HUES64 (cell line): ENCODE results near the gene MAJIN.

ENCODE experiments used
- H3K27ac ChIP-seq: 2 replicates; pipeline ENCODE4 v1.7.0; 2013; ENCODE audit warnings: low read depth, low read length, inconsistent platforms
- H3K27me3 ChIP-seq: 2 replicates; pipeline ENCODE4 v1.6.1; 2013; ENCODE audit warnings: mild to moderate bottlenecking, low read length; ENCODE audit not compliant: insufficient read depth
- H3K36me3 ChIP-seq: 2 replicates; pipeline ENCODE4 v1.6.1; 2013; ENCODE audit warnings: mild to moderate bottlenecking, low read length; ENCODE audit not compliant: insufficient read depth
- H3K4me1 ChIP-seq: 2 replicates; pipeline ENCODE4 v1.6.1; 2013; ENCODE audit warnings: mild to moderate bottlenecking, low read length, moderate library complexity; ENCODE audit not compliant: insufficient read depth
- H3K4me3 ChIP-seq: 2 replicates; pipeline ENCODE4 v1.5.1; 2013; ENCODE audit warnings: mild to moderate bottlenecking, low read length, moderate library complexity
- H3K9ac ChIP-seq: 2 replicates; pipeline ENCODE4 v1.6.1; 2013; ENCODE audit warnings: mild to moderate bottlenecking, low read depth, low read length
- H3K9me3 ChIP-seq: 2 replicates; pipeline ENCODE4 v1.6.1; 2013; ENCODE audit warnings: low read depth, low read length; ENCODE audit not compliant: insufficient read depth
- WGBS: fragments of 150-250, 120-280 bp; methylation state at CpG from one replicate; pipeline ENCODE4 v1.1.7; 2013; ENCODE audit warnings: missing lambda C conversion rate; 5-methylcytosine and 5-hydroxymethylcytosine counted together

Gene MAJIN

DNA sequence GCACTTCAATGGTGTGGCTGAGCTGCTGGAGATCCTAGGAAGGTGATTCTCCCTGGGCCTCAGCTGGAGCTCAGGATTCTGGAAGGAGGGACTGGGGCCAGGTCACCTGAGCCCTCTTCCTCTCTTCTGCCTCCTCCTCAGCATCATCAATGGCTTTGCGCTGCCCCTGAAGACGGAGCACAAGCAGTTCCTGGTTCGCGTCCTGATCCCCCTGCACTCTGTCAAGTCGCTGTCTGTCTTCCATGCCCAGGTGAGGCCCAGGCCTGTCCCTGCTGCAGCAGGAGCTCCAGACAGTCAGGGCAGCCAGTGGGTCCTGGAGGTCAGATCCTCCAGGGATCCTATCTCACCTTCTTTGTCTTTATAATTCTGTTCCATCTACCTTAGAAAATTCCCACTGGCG, 41.6 kb downstream of the MAJIN start:
- Histone ChIP-seq H3K9ac (no peak overlapping the region), H3K27ac (no peak overlapping the region), H3K4me1 (0 out of 2 replicates have a peak, but pooled peaks cover 2% of the 10 kb centered on the region), H3K36me3 (peaks cover 4% of the 10 kb centered on the region; the same call in 1 of the 2 replicates), H3K27me3 (peaks cover under 1% of the 10 kb centered on the region; the same call in 1 of the 2 replicates), H3K4me3 (no peak overlapping the region), H3K9me3 (no peaks in the 10 kb centered on the region)
- WGBS: 96% methylated on average over 6 of the region's 6 CpGs

DNA sequence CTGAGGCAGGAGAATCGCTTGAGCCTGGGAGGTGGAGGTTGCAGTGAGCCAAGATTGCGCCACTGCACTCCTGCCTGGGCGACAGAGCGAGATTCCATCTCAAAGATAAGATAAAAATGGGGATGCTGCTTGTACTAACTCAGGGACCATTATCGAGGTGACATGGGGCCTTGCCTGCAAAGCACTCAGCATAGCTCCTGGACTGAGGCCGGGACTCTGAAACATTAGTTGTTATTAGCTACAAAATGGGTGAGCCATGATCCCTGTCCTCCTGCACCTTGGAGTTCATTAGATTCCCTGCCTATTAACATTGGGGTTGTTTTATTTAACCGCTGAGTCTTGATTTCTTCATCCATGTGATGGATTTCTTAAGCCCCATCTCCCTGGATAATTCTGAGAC, 42.3 kb downstream of the MAJIN start:
- Histone ChIP-seq H3K4me3 (no peak overlapping the region), H3K27ac (no peak overlapping the region), H3K27me3 (peaks cover 6% of the 10 kb centered on the region; the same call in 1 of the 2 replicates), H3K9me3 (no peaks in the 10 kb centered on the region), H3K9ac (no peak overlapping the region), H3K36me3 (peaks cover 4% of the 10 kb centered on the region; the same call in 1 of the 2 replicates), H3K4me1 (no peaks in the 10 kb centered on the region)
- 97% methylated on average over 7 of the region's 7 CpGs for WGBS

DNA sequence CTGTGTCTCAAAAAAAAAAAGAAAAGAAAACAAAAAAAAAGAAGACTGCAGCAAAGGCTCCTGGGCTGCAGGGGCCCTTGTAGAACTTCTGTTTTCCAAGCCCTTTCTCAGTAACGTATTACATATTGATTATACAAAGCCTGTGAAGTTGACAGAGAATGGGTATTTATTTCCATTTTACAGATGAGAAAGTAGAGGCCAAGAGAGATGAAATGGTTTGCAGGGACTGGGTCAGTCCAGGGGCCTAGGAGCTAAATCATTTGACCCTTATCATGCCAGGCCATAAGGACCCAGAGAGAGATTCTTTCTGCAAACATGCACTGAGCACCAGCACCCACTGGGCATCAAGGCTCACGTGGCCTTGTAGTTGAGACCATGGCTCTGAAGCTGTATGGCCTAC, 43.0 kb downstream of the MAJIN start:
- H3K36me3 ChIP-seq: peaks cover 4% of the 10 kb centered on the region; the same call in 1 of the 2 replicates
- no peak overlapping the region for H3K4me3 ChIP-seq
- H3K9me3 ChIP-seq: no peaks in the 10 kb centered on the region
- no peak overlapping the region for H3K27ac ChIP-seq
- H3K4me1 ChIP-seq: no peaks in the 10 kb centered on the region
- 90% methylated on average over 1 of the region's 2 CpGs for WGBS
- H3K9ac ChIP-seq: no peak overlapping the region
- H3K27me3 ChIP-seq: peaks cover 6% of the 10 kb centered on the region; the same call in 1 of the 2 replicates

DNA sequence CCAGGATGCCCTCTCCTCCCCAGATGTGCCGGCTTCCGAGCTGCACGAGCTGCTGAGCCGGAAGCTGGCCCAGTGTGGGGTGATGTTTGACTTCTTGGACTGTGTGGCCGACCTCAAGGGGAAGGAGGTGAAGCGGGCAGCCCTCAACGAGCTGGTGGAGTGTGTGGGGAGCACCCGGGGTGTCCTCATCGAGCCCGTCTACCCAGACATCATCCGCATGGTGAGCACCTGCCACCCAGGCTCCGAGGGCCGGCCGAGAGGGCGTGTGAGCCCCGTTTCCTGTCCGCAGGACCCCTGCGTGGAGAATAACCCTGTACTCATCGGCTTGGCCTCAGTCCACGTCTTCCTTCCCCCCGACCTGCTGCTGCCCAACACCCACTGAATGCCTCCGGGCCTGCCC, 45.2 kb downstream of the MAJIN start:
- H3K27ac ChIP-seq: no peak overlapping the region
- peaks cover 6% of the 10 kb centered on the region; the same call in 1 of the 2 replicates for H3K27me3 ChIP-seq
- no peaks in the 10 kb centered on the region for H3K9me3 ChIP-seq
- no peaks in the 10 kb centered on the region for H3K4me1 ChIP-seq
- 91% methylated on average over 22 of the region's 22 CpGs for WGBS
- no peak overlapping the region for H3K4me3 ChIP-seq
- H3K9ac ChIP-seq: no peak overlapping the region
- H3K36me3 ChIP-seq: peaks cover 4% of the 10 kb centered on the region; the same call in 1 of the 2 replicates

DNA sequence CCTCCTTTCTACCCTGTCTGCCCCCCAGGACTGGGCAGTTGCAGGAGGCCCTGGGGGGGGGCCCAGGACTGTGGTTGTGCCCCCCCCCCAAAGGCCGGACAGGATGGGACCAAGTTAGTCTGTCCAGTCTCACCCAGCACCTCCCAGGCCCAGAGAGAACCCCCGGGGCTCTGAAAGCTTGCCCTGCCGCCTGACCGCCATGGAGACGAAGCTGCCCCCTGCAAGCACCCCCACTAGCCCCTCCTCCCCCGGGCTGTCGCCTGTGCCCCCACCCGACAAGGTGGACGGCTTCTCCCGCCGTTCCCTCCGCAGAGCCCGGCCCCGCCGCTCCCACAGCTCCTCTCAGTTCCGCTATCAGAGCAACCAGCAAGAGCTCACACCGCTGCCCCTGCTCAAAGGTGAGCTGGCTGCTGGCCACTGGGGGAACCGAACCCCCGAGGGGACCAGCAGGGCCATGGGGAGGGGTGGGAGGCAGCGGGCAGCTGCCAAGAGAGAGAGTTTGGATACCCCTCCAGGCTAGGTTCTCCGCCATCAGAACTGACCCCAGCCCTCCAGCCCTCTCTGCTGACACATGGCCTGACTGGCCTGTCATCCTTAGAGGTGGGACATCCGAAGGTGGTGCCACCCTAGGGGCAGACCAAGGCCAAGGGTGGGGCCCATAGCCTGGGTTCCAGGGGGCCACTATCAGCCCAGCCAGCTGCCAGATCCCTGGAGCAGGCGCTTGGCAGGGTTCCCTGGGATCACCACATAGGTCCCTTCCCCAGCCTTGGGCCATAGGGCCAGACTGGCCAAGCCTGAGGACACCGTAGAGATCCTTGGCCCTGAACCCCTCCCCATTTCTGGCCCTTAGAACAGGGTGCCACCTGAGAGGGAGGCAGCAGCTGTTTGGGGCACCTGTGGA, 46.1 kb downstream of the MAJIN start:
- H3K27ac ChIP-seq: no peak overlapping the region

DNA sequence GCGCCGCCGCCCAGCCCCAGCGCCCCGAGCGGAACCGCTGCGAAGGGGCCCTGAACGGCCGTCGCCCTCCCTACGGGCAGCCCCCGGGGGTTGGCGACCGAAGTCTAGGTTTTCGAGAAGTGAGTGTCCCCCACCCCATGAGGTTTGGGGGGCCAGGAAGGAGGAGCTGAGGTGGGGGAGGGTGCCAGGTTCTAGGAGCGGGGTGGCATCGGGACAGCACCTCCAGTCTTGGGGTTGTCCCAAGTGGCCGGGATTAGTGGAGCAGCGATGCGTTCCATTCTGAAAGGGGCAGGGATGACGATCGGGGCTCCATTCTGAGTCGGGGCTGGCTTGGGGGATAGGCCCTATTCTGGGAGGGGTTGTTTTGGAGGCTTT, 47.0 kb downstream of the MAJIN start:
- Histone ChIP-seq H3K4me3 (peak overlapping the region; percentile 63), H3K36me3 (no peaks in the 10 kb centered on the region), H3K9me3 (no peaks in the 10 kb centered on the region), H3K27ac (no peak overlapping the region), H3K27me3 (peaks cover 6% of the 10 kb centered on the region; the same call in 1 of the 2 replicates), H3K4me1 (no peaks in the 10 kb centered on the region), H3K9ac (no peak overlapping the region)
- 3% methylated on average over 24 of the region's 24 CpGs for WGBS

More for the DNA sequence above, 46.1 kb downstream of the MAJIN start:
- no peaks in the 10 kb centered on the region for H3K36me3 ChIP-seq
- no peaks in the 10 kb centered on the region for H3K4me1 ChIP-seq
- H3K9ac ChIP-seq: no peak overlapping the region
- 80% methylated on average over 24 of the region's 24 CpGs for WGBS
- peaks cover 6% of the 10 kb centered on the region; the same call in 1 of the 2 replicates for H3K27me3 ChIP-seq
- no peaks in the 10 kb centered on the region for H3K9me3 ChIP-seq
- peak overlapping the region; percentile 63 for H3K4me3 ChIP-seq

DNA sequence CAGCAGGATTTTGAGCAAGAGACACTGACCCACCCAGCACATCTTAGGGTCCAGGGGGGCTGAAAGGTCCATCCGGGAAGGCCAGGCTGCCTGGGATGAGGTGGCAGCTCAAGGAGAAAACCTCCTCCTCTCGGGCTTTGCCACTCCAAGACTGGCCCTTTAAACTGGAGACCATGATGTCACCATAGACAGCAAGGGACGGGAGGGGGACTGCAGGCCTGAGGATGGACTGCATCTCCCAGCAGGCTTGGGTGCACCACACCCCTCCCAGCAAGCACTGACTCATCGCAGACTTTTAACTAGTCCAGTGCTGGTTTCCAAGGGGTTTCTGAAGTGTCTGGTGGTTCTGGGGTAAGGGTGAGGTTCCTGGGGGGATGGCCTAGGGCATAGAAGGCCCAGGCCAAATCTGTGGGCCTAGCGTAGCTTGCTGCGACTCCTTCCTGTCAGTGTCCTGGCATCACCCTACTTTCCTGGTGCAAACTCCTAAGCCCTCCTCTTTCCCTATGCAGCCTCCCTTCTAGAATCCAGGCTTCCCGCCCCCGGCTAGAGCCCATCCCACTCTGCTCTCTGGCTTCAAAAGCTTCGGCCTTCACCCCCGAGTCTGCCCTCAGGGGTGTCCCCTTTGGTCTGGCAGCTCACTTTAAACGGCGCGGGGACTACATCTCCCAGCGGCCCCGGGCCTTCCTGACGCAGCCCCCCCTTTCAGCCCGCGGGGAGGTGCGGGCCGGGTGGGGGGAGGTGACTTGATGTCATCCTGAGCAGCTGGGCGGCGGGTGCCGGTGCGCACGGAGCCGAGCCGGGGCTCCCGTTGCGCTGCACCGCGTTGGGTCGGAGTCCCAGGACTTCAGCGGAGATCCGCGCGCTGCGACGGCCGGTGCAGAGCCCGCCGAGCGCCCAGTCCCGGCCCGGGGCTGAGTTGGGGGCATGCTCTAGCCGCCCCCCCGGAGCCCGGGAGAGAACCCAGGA, 47.7 kb downstream of the MAJIN start, which contains the start of gene PPP2R5B:
TSS of gene PPP2R5B (plus strand) at position 746 of the 966 bp plus-strand sequence. CDS start 1,046 bp downstream, outside the sequence.
- no peaks in the 10 kb centered on the region for H3K36me3 ChIP-seq
- H3K4me1 ChIP-seq: no peaks in the 10 kb centered on the region
- H3K9me3 ChIP-seq: no peaks in the 10 kb centered on the region
- H3K4me3 ChIP-seq: peak within 1 kb of the TSS; percentile 63
- WGBS: 1% methylated on average over 47 of the region's 47 CpGs
- peak within 1 kb of the TSS; percentile 49; the same call in 1 of the 2 replicates for H3K9ac ChIP-seq
- peak within 1 kb of the TSS; percentile 59 for H3K27ac ChIP-seq
- H3K27me3 ChIP-seq: peaks cover 6% of the 10 kb centered on the region; the same call in 1 of the 2 replicates

DNA sequence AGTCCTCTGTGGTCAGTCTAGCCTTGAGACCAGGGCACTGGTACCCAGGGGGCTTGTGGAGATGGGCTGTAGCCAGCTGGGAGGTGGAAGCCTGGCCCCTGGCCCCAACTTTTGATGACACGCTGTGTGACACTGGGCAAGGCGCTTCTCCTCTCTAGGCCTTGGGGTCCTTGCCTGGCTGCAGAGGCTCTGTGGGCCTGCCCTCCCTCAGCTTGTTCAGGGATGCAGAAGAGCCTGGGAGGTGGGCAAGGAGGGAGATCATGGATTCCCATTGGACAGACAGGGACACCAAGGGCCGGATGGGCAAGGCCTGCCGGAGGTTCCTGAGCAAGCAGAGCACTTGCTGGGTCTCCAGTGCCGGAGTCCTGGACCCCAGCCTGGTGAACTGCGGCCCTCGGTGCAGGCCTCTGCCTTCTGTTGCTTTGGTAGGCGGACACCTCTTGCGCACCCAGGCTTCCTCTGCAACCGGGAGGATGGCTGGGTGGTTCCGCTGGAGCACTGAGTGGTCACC, 48.7 kb downstream of the MAJIN start:
- Histone ChIP-seq H3K27ac (no peak overlapping the region), H3K4me1 (no peaks in the 10 kb centered on the region), H3K36me3 (no peaks in the 10 kb centered on the region), H3K9ac (no peak overlapping the region), H3K4me3 (no peak overlapping the region), H3K9me3 (no peaks in the 10 kb centered on the region), H3K27me3 (peaks cover 6% of the 10 kb centered on the region; the same call in 1 of the 2 replicates)
- WGBS: 93% methylated on average over 11 of the region's 11 CpGs

DNA sequence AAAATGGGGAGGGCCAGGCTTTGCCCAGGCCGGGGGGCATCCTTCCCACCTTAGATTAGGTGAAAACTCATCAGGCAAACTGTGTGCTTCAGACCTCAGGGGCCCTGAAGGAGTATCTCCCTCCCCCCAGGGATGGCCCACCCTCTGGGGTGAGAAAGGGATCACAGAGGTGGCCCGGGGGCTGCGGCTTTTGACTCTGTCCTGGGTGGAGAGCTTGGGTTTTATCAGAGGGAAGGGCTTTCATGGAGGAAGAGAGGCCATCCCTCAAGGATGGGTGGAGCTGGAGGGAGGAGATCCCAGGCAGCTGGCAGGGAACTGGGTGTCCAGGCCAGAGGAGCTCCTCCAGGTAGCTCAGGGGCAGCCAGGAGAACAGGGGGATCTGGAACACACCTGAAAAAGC, 50.5 kb downstream of the MAJIN start:
- 81% methylated on average over 2 of the region's 3 CpGs for WGBS
- H3K9ac ChIP-seq: no peak overlapping the region
- no peaks in the 10 kb centered on the region for H3K36me3 ChIP-seq
- peaks cover 4% of the 10 kb centered on the region; the same call in 1 of the 2 replicates for H3K4me1 ChIP-seq
- no peak overlapping the region for H3K27ac ChIP-seq
- no peak overlapping the region for H3K4me3 ChIP-seq
- H3K9me3 ChIP-seq: no peaks in the 10 kb centered on the region
- peaks cover 6% of the 10 kb centered on the region; the same call in 1 of the 2 replicates for H3K27me3 ChIP-seq

DNA sequence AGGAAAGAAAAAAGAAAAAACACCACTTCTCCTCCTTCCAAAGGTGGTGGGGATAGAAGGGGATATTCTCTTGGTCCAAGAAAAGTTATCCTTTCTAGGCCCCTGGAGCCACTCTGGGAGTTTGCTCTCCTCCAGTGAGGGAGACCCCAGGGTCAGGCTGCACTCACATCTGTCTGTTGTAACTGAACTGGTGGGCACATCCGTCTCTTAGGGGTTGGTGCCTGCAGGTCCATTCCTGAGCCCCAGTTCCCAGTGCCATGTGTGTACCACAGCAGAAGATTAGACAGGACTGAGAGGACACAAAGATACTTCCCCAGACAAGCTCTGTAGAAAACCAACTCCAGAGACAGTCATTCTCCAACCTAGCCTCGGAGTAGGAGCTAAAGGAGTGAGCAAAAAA, 51.8 kb downstream of the MAJIN start:
- Histone ChIP-seq H3K4me3 (no peak overlapping the region), H3K4me1 (peaks cover 11% of the 10 kb centered on the region; the same call in 1 of the 2 replicates), H3K27me3 (peaks cover 3% of the 10 kb centered on the region; the same call in 1 of the 2 replicates), H3K9ac (no peak overlapping the region), H3K27ac (no peak overlapping the region), H3K9me3 (no peaks in the 10 kb centered on the region), H3K36me3 (no peaks in the 10 kb centered on the region)
- 87% methylated on average over 2 of the region's 2 CpGs for WGBS
